B cell (primary cell): Measurements from ENCODE around the gene TBL1XR1. TPM values are rescaled to one million over a fixed set of nuclear protein-coding genes. Genes with fewer than 3 reads are reported as not detected.

Source experiments
- ATAC-seq: fragments of 200-7000 bp; cut with Tn5 transposase; one replicate; pipeline ENCODE4 v1.10.0; 2021; ENCODE audit warnings: low read depth, mild to moderate bottlenecking, moderate number of reproducible peaks, moderate library complexity
- CTCF ChIA-PET: fragments of 350-600 bp; sonication (Branson Sonifier 250); formaldehyde crosslinking; loops from one replicate; lab custom pipeline; 2021; ENCODE audit warnings: antibody characterized with exemption, inconsistent platforms; lab: Charles Lee
- POLR2A ChIA-PET: fragments of 350-600 bp; sonication (Branson Sonifier 250); formaldehyde crosslinking; loops from one replicate; lab custom pipeline; 2021; ENCODE audit warnings: antibody characterized with exemption; lab: Charles Lee
- DNase-seq: peaks from one replicate; pipeline ENCODE4 v3.0.0; 2013
- H2AFZ ChIP-seq: 2 replicates; pipeline ENCODE4 v1.6.1; 2012; ENCODE audit warnings: mild to moderate bottlenecking, low read depth, low read length; ENCODE audit not compliant: insufficient read depth, poor library complexity, severe bottlenecking
- H3K27ac ChIP-seq, 2 donors: 1 replicate in 1 of 2; 2 replicates in 1 of 2; pipeline ENCODE4 v1.5.1; 2012 to 2013; ENCODE audit warnings: low read length in 2 of 2, mild to moderate bottlenecking in 2 of 2, moderate library complexity in 1 of 2
- H3K27me3 ChIP-seq, 4 experiments: fragments of 200-600 bp in 1 of 4; sonication (generic) in 1 of 4; replicated peaks in 1 of 4; 1 replicate in 2 of 4; 2 replicates in 2 of 4; pipeline versions ENCODE4 v1.6.1 to v1.7.0; 2013 to 2016; ENCODE audit warnings: low read length in 3 of 4, mild to moderate bottlenecking in 2 of 4, mixed read lengths in 1 of 4, moderate library complexity in 1 of 4; ENCODE audit not compliant: insufficient read depth in 4 of 4, control insufficient read depth in 3 of 4; ENCODE audit errors: control extremely low read depth in 1 of 4
- H3K36me3 ChIP-seq, 2 experiments: replicated peaks in 1 of 2; 1 replicate in 1 of 2; 2 replicates in 1 of 2; pipeline versions ENCODE4 v1.6.1 to v1.7.1; 2013; ENCODE audit warnings: low read length in 1 of 2; ENCODE audit not compliant: insufficient read depth in 2 of 2, control insufficient read depth in 1 of 2; ENCODE audit errors: control extremely low read depth in 1 of 2, extremely low read depth in 1 of 2
- H3K4me1 ChIP-seq, 2 donors: fragments of 200-600 bp in 1 of 2; sonication (generic) in 1 of 2; 1 replicate in 1 of 2; 2 replicates in 1 of 2; pipeline versions ENCODE4 v1.5.1 to v1.6.1; 2013 to 2017; ENCODE audit warnings: low read length in 2 of 2; ENCODE audit not compliant: control insufficient read depth in 2 of 2, insufficient read depth in 2 of 2
- H3K4me2 ChIP-seq: replicated peaks from 2 replicates; pipeline ENCODE3; 2012; ENCODE audit warnings: mild to moderate bottlenecking, low read depth, low read length; ENCODE audit not compliant: poor library complexity, severe bottlenecking
- H3K4me3 ChIP-seq, 5 experiments: fragments of 200-600 bp in 1 of 5; sonication (generic) in 1 of 5; 1 replicate in 3 of 5; 2 replicates in 2 of 5; pipeline versions ENCODE4 v1.5.1 to v1.7.0; 2011 to 2016; ENCODE audit warnings: low read length in 4 of 5, mild to moderate bottlenecking in 4 of 5, low read depth in 2 of 5, control low read depth in 1 of 5, moderate library complexity in 1 of 5; ENCODE audit not compliant: insufficient read depth in 1 of 5; ENCODE audit errors: control extremely low read depth in 1 of 5, extremely low read depth in 1 of 5
- H3K79me2 ChIP-seq: fragments of 200-600 bp; sonication (generic); one replicate; pipeline ENCODE4 v1.6.0; 2016; ENCODE audit warnings: low read length; ENCODE audit not compliant: control insufficient read depth, insufficient read depth
- H3K9ac ChIP-seq: fragments of 200-600 bp; sonication (generic); 2 replicates; pipeline ENCODE4 v1.6.1; 2017; ENCODE audit warnings: mild to moderate bottlenecking, low read length, moderate library complexity
- H3K9me3 ChIP-seq, 3 donors: one replicate each; pipeline versions ENCODE4 v1.6.1 to v1.7.1; 2013; ENCODE audit warnings: low read length in 2 of 3; ENCODE audit not compliant: control insufficient read depth in 2 of 3, insufficient read depth in 1 of 3; ENCODE audit errors: control extremely low read depth in 1 of 3
- H4K20me1 ChIP-seq: 2 replicates; pipeline ENCODE4 v1.6.0; 2012; ENCODE audit warnings: mild to moderate bottlenecking, low read length; ENCODE audit not compliant: insufficient read depth, control insufficient read depth, poor library complexity, severe bottlenecking
- H3K27ac Mint-ChIP-seq: one replicate; pipeline ENCODE4 v1.8.0; 2021; ENCODE audit warnings: mixed read lengths
- H3K27me3 Mint-ChIP-seq: one replicate; pipeline ENCODE4 v1.8.0; 2021; ENCODE audit warnings: mixed read lengths
- H3K4me1 Mint-ChIP-seq: one replicate; pipeline ENCODE4 v1.8.0; 2021; ENCODE audit warnings: mixed read lengths
- H3K4me3 Mint-ChIP-seq: one replicate; pipeline ENCODE4 v1.8.0; 2021; ENCODE audit warnings: mixed read lengths
- H3K9me3 Mint-ChIP-seq: one replicate; pipeline ENCODE4 v1.8.0; 2022; ENCODE audit warnings: mixed read lengths; ENCODE audit not compliant: insufficient read depth
- EZH2 ChIP-seq: IDR thresholded peaks from 2 replicates; pipeline ENCODE4 v1.6.1; 2012; ENCODE audit warnings: borderline replicate concordance, low read depth, mild to moderate bottlenecking, moderate library complexity, low read length; ENCODE audit not compliant: insufficient read depth, poor library complexity, severe bottlenecking
- WGBS: methylation state at CpG from one replicate; pipeline ENCODE4 v1.1.5; 2013; ENCODE audit warnings: missing lambda C conversion rate; ENCODE audit not compliant: insufficient coverage; 5-methylcytosine and 5-hydroxymethylcytosine counted together
- intact Hi-C: fragments of 100-400 bp; cut with micrococcal nuclease; formaldehyde crosslinking; loops from one replicate; pipeline ENCODE4 v1.10.0; 2022
- polyA plus RNA-seq: library from polyadenylated mRNA; depleted of rRNA; stranded (reverse); fragments of >200 nt; gene quantifications from 2 replicates; pipeline ENCODE4 v1.2.3, GENCODE V29; 2012
- total RNA-seq, 2 donors: library from RNA; stranded (reverse); fragments of 120-200 nt in 1 of 2; gene quantifications; 1 replicate in 1 of 2; 2 replicates in 1 of 2; pipeline versions ENCODE4 v1.2.3 to v1.2.4, GENCODE V29; 2013 to 2022
- TF ChIP-seq, protein P1 (sequence below): fragments of 200-600 bp; IDR thresholded peaks from one replicate; pipeline ENCODE4 v1.8.0; 2022; ENCODE audit warnings: antibody characterized with exemption, mild to moderate bottlenecking

The TBL1XR1 gene
- total and polyA plus RNA-seq, 2 donors (not counting 1 experiment from before 2014, with no cell fraction given), result 17.6 to 128 TPM

DNA sequence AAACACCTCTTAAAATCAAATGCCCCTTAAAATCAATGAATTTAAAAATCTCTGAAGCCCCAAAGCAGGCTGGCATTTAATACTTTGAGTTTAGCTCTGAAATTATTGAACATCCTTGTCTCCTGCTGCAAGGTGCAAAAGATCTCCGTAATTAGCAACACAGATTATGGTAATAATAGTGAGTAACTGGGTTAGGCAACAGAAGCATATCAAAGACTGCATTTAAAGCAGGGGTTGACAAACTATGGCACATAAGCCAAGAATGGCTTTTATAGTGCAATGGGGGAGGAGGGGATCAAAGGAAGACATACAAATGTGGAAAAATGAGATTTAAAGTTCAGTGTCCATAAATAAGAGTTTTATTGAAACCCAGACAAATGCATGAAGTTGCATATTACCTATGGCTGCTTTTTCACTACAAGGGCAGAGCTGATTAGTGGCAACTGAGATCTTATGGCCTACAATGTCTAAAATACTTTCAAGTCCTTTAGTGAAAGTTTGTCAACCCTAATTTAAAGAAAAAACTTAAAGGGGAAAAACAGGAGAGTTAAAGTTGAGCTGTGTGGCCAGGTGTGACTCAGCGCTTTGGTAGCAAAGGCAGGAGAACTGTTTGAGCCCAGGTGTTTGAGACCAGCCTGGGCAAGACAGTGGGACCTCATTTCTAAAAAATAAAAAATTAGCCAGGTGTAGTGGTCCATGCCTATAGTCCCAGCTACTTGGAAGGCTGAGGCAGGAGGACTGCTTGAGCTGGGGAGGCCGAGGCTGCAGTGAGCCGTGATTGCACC is 157.6 kb downstream of the TBL1XR1 start:
- H3K4me1 ChIP-seq, result no peaks in the 10 kb centered on the region
- DNase-seq (no peak), ATAC-seq (no peak)
- POLR2A ChIA-PET, result no interaction called here
- TF ChIP-seq, protein P1, sequence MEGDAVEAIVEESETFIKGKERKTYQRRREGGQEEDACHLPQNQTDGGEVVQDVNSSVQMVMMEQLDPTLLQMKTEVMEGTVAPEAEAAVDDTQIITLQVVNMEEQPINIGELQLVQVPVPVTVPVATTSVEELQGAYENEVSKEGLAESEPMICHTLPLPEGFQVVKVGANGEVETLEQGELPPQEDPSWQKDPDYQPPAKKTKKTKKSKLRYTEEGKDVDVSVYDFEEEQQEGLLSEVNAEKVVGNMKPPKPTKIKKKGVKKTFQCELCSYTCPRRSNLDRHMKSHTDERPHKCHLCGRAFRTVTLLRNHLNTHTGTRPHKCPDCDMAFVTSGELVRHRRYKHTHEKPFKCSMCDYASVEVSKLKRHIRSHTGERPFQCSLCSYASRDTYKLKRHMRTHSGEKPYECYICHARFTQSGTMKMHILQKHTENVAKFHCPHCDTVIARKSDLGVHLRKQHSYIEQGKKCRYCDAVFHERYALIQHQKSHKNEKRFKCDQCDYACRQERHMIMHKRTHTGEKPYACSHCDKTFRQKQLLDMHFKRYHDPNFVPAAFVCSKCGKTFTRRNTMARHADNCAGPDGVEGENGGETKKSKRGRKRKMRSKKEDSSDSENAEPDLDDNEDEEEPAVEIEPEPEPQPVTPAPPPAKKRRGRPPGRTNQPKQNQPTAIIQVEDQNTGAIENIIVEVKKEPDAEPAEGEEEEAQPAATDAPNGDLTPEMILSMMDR, result no peak
- TF ChIP-seq EZH2, result no peak
- no peaks in the 10 kb centered on the region for H3K9me3 Mint-ChIP-seq
- H3K27ac ChIP-seq, result no peak overlapping the region
- no peaks in the 10 kb centered on the region for H3K27me3 Mint-ChIP-seq
- no peak overlapping the region for H3K4me3 Mint-ChIP-seq
- H4K20me1 ChIP-seq, result no peaks in the 10 kb centered on the region
- H3K4me2 ChIP-seq, result no peak overlapping the region
- no peaks in the 10 kb centered on the region for H3K79me2 ChIP-seq
- peaks cover 0 to 1% (median 0%) of the 10 kb centered on the region in 3 donors for H3K9me3 ChIP-seq
- intact Hi-C loops, result no loop called here
- no peak overlapping the region for H3K9ac ChIP-seq
- H3K27me3 ChIP-seq, result no peaks in the 10 kb centered on the region
- no peak overlapping the region for H3K4me3 ChIP-seq
- 100% methylated on average over 2 of the region's 4 CpGs for WGBS
- CTCF ChIA-PET, result interaction anchor here (0.6 to 1.1 kb wide), 2 partner anchors 11 to 762 kb away, joined by 3 read pairs; no protein-coding TSS in a partner anchor
- H3K4me1 Mint-ChIP-seq, result peaks cover 8% of the 10 kb centered on the region
- H3K36me3 ChIP-seq, result peaks cover 12 to 53% of the 10 kb centered on the region in 2 experiments
- H3K27ac Mint-ChIP-seq, result no peak overlapping the region
- no peak overlapping the region for H2AFZ ChIP-seq

- peaks cover 9 to 58% of the 10 kb centered on the region in 2 experiments for H3K36me3 ChIP-seq
- Mint-ChIP-seq H3K27ac (peak overlapping the region; percentile 61), H3K4me1 (peaks cover 8% of the 10 kb centered on the region), H3K9me3 (no peaks in the 10 kb centered on the region), H3K4me3 (no peak overlapping the region), H3K27me3 (no peaks in the 10 kb centered on the region)
- no peaks in the 10 kb centered on the region for H3K9me3 ChIP-seq
- H3K9ac ChIP-seq, result no peak overlapping the region
- no peak for ATAC-seq
- H3K4me1 ChIP-seq, result no peaks in the 10 kb centered on the region
- H3K79me2 ChIP-seq, result no peaks in the 10 kb centered on the region
- no peak overlapping the region for H3K4me3 ChIP-seq
- intact Hi-C loops, result no loop called here
- H2AFZ ChIP-seq, result no peak overlapping the region
- H4K20me1 ChIP-seq, result no peaks in the 10 kb centered on the region
- ChIA-PET CTCF (no interaction called here), POLR2A (no interaction called here)
- no peak for TF ChIP-seq EZH2
- TF ChIP-seq, protein P1, result no peak
- DNase-seq, result no peak
- no peak overlapping the region for H3K4me2 ChIP-seq
- H3K27me3 ChIP-seq, result no peaks in the 10 kb centered on the region
- no peak overlapping the region for H3K27ac ChIP-seq
- WGBS, result 93% methylated on average over 2 of the region's 4 CpGs
These were observed 160.0 kb downstream of the TBL1XR1 start for GRCh38 chr3:177037241-177037640.
